SIG-M5 treated with dmso at 0.1 percent for 504 hours (cell line): ENCODE data around the gene ADCY4.
"Not testable (repeated sequence)": the region's sequence is repeated elsewhere in the genome, so short reads cannot be mapped to it uniquely, and the experiment has no call there.

Source experiments
- DNase-seq: peaks from one replicate; lab custom pipeline; 2025; ENCODE audit not compliant: unreplicated experiment; lab: John Stamatoyannopoulos, UW

Gene ADCY4

DNA sequence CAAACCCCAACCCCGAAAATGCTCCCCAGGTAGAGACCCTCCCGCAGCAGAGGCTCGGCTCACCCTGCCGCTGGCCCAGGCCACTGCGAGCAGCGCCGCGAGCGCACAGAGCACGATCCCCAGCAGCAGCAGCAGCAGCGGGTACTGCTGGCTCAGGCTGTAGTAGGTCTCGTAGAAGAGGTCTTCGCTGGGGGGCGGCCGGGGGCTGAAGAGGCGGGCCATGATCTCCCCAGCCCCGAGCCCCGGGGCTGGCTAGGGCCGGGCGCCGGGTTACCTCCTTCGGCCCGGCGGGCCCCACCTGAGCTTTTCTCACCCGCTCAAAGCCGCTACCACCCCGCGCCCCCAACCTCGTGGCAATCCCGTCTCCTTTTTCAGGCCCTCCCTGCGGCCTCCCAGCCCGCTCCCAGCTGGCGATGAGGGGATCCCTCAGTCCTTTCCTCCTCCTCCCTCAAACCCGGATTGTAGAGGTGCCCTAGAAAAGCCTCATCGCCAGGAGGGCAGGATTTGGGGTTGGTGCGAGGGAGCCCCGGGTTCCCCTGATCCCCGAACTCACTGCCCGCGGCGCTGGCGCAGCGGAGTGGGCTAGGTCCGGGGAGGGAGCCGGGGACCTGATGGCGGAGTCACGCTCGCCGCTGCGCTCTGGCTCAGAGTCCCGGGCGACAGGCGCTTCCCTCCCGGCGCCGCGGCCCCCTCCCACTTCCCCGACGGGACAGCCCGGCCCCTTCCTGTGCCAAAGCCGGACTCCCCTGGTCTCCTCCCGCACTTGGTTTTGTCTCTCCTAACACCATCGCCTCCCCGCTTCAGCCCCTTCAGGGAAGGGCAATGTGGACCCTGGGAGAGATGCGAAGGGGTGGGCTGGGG, at the start of gene ADCY4:
Gene ADCY4 (minus strand): TSS at position 641 of the 861 bp plus-strand sequence. CDS start 419 bp downstream, at position 222.
- DNase-seq, result no peak

DNA sequence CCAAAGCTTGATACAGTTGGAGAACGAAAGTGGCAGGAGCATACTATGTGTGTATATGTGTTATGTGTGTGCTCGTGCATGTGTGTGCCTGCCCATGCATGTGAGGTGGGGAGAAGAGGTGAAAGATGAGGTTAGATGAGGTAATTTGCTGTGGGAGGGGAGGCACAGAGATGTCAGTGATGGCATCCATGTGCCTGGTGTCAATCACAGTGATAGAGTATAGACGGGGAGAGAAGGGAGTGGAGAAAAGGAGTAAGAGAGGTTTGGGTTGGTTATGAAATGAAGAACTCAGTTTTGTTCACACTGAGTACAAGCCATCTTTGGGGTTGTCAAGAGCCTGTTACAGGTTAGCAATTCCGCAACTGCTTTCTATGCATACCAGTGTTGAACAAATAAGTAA, 49.3 kb upstream of the ADCY4 start:
- DNase-seq, result no peak

DNA sequence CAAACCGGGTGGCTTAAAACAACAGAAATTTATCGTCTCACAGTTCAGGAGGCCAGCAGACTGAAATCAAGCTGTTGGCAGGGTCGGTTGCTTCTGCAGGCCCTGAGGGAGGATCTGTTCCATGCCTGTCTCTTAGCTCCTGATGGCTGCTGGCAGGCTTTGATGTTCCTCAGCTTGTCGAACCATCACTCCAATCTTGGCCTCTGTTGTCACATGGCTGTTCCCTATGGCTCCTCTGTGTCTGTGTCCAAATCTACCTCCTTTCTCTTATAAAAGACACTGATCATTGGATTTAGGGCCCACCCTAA, 47.1 kb upstream of the ADCY4 start:
- no peak for DNase-seq

DNA sequence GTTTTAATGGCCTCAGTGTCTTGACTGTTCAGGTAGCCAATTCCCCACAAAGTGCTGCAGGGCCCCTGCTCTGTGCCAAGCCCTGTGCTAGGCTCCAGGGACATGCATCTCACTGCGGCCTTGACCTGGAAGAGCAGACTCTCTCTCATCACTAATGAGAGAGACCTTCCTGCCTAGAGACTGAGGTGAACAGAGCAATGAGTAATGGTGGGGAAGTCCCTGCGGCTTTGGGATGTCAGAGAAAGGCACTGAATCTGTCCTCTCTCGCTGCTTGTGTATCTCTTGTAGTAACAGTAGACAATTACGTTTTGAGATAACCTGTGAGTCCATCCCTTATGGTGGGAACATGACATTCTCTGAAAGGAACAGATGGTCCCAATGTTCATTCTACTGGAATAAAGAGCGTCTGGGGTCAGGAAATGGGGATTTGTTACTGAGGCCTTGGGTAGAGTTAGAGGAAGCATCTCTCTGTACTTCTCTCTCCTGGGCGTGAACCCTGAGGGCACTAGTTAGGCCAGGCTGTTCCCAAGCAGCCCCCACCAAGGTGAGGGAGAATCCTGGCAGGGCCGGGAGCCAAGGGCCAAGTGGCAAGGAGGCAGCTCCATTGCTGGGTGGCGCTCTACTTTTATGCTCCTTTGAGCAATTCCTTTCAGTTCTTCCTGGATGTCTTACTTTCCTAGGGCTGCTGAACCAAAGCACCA, 46.6 kb upstream of the ADCY4 start:
- no peak for DNase-seq

DNA sequence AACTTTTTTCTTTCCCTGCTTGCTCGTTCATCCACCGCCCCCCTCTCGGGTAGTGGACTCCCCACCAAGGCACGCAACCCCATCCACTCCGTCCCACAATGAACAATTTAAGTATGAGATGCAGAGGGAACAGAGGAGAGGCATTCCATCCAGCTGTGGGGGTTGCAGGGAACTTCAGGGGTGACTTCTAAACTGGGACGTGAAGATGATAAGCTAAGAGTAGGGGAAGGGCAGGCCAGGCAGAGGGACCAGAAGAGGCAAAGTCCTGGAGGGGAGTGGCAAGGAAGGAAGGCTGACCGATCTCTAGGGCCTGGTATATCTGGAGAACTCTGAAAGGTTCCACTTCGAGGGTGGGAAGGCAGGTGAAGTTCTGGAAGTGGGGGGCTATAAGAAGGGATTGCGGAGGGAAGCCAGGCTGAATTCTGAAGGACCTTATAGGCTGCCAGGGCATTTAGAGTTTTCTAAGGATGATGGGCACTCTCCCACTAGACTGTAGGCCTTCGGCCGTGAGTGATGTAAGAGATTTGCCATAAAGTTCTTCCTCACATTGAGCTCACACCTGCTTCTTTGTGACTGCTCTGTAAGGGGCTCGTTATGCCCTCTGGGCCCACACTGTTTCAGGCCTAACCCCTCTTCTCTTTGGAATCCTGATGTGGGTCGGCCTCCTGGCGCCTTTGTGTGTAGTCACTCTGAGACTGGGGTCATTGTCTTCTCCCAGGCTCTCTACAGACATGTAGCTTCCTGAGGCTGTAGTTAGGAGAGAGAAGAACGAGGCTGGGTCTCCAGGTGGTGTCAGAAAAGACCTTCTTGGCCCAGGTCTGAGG, 45.2 kb upstream of the ADCY4 start:
- no peak for DNase-seq

DNA sequence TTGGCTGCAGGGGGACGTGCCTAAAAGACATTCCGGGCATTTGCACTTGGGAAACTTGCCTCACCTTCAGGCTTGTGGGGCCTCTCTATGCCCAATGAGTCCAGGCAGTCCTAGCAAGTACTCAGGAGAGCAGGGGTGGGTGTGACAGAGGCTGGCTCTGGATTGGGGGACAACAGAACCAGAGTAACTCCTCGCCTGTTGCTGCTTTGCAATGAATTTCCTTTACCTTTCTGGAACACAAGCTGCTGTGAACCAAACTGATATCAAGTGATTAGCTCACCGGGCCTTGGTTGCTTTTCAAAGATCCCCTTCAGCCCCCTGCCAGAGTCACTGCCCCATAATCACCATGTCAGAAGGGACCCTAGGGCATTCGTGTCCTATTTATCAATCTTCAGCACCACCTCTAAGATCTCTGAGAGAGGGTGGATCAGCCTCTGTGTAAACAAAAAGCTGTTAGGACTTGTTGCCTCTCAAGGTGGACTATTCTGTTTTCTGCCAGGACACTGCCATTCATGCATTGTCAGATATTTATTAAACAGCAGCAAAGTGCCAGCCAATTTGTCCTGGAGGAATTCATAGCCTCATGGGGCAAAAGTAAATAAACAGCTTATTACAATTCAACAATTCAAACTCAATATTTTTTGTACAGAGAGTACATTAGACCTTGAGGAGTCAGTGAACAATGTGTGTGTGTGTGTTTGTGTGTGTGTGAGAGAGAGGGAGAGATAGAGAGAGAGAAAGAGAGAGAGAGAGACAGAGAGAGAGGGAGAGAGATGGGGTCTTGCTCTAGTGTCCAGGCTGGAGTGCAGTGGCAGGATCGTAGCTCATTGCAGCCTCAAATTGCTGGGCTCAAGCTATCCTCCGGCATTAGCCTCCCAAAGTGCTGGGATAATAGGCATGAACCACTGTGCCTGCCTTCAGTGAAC, 44.4 kb upstream of the ADCY4 start:
- DNase-seq, result no peak

DNA sequence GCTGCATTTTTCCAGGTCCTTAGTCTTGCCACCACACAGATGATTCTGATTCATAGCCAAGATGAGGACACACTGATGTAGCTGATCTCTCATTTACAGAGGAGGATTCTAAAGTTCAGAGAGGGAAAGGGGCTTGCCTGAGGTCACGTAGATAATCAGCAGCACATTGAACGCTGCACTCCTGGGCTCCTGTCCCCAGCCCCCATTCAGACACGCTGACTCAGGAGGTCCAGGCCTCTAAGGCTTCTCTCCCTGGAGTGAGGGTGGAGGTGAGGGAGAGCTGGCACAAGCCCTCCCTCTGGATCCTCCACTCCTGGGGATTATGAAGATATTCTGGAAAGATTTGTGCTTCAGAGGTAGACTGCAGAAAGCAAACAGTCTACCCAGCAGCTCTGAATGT, 43.5 kb upstream of the ADCY4 start:
- no peak for DNase-seq

DNA sequence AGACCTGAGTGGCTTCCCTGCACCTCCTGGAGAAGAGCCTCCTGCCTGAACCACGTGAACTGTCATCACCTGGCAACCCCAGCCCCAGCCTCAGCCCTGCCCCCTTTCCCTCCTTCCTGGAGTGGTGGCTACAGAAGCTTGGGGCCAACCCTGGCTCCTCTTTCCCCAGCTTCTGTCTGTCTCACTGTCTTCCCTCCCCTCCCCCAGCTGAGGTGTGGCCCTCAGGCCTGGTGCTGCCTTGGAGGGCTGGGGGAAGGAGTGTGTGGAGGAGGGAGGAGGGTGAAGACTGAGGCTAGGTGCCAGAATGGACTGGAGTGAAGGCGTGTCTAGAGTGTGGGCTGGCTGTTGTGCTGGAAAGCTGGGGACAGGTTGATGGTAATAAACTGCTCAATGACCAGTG, 42.8 kb upstream of the ADCY4 start:
- DNase-seq, result no peak

DNA sequence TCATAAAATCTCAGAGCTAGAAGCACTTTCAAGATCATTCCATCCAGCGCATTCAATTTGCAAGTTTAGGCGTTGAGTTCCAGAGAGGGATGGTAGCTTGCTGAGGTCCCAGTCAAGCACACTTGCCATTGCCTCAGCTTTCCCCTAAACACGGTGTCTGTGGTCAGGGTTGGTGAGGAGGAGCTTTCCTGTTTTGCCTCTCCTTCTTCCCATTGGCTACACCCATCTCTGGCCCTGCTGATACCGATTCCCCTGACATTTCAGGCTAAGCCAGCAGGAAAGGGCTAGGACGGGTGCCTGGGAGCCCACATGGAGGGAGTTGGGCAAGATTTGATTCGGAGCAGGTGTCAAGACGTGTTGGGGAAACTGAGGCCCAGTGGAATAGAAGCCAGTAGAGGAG, 42.3 kb upstream of the ADCY4 start:
- no peak for DNase-seq

DNA sequence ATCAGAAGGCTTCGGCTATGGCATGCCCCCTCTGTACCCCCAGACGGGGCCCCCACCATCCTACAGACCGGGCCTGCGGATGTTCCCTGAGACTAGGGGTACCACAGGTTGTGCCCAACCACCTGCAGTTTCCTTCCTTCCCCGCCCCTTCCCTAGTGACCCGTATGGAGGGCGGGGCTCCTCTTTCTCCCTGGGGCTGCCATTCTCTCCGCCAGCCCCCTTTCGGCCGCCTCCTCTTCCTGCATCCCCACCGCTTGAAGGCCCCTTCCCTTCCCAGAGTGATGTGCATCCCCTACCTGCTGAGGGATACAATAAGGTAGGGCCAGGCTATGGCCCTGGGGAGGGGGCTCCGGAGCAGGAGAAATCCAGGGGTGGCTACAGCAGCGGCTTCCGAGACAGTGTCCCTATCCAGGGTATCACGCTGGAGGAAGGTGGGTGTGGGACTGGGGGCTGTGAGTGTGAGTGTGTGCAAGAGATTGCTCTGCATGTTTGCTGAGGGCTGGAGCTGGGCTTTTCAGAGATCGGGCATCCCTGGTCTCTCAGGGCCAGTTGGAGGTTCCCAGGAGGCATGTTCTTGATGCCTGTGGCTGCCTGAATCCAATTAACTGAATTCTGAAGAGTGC, 41.7 kb upstream of the ADCY4 start:
- DNase-seq, result no peak

DNA sequence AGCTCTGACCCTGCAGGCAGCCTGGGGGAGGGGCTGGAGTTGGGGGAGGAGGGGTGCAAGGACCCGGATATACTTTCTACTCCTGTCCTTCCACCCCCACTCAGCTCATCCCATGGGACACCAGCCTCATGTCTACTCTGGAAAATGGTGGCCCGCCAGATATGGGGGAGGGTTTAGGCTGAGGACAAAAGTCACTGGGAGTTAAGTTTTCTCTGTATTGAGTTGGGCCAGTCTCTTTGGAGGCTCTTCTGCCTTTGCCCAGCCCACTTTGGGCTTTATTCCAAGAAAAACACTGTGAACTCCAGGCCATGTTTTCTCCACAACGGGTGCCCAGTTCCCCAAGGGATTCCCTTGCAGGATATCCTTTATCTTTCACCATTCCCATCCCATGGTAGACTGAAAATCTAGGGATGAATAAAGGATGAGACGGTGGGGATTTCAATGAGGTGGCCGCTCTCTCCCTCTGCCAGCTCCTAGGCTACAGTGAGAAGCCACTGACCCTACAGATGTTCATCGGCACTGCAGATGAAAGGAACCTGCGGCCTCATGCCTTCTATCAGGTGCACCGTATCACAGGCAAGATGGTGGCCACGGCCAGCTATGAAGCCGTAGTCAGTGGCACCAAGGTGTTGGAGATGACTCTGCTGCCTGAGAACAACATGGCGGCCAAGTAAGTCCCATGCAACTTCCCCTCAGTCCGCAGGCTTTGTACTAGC, 38.0 kb upstream of the ADCY4 start:
- DNase-seq, result no peak

DNA sequence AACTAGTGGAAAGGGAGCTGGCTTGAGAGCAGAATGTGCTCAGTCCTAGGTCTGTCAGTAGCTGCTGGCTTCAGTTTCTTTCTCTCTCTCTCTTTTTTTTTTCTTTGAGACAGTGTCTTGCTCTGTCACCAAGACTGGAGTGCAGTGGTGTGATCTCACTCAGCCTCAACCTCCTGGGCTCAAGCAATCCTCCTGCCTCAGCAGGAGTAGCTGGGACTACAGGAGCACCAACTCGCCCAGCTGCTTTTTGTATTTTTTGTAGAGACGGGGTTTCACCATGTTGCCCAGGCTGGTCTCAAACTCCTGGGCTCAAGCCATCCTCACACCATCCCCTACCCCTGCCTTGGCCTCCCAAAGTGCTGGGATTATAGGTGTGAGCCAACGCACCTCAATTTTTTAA, 36.7 kb upstream of the ADCY4 start:
- DNase-seq, result not testable (repeated sequence)

DNA sequence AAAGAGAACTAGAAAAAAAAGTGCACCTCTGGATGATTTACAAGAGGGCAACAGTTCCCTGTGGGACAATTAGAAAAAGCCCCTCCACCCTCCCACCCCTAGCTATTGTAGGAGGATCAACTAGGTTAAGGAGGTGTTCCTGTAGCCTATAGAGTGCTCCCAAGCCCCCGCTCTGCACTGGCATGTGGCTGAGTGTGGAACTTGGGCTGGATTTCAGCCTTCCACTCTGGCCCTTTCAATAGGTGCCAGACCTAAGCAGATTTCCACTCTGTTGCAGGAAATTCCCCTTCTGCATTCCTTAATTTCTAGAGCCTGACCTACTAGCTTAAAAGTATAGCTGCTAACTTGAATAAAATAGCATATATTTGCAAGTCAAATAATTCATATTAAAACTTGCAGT, 35.9 kb upstream of the ADCY4 start:
- no peak for DNase-seq

DNA sequence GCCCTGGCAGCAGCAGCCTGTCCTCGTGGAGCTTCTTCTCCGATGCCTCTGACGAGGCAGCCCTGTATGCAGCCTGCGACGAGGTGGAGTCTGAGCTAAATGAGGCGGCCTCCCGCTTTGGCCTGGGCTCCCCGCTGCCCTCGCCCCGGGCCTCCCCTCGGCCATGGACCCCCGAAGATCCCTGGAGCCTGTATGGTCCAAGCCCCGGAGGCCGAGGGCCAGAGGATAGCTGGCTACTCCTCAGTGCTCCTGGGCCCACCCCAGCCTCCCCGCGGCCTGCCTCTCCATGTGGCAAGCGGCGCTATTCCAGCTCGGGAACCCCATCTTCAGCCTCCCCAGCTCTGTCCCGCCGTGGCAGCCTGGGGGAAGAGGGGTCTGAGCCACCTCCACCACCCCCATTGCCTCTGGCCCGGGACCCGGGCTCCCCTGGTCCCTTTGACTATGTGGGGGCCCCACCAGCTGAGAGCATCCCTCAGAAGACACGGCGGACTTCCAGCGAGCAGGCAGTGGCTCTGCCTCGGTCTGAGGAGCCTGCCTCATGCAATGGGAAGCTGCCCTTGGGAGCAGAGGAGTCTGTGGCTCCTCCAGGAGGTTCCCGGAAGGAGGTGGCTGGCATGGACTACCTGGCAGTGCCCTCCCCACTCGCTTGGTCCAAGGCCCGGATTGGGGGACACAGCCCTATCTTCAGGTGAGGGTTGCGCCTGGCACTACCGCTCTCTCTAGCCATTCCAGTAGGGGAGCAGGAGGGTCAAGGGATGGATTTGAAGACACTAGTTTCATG, 35.2 kb upstream of the ADCY4 start:
- no peak for DNase-seq

DNA sequence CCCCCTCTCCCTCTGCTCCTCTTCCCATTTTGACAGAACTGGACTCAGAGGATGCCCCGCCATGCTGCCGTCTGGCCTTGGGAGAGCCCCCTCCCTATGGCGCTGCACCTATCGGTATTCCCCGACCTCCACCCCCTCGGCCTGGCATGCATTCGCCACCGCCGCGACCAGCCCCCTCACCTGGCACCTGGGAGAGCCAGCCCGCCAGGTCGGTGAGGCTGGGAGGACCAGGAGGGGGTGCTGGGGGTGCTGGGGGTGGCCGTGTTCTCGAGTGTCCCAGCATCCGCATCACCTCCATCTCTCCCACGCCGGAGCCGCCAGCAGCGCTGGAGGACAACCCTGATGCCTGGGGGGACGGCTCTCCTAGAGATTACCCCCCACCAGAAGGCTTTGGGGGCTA, 34.6 kb upstream of the ADCY4 start:
- no peak for DNase-seq

DNA sequence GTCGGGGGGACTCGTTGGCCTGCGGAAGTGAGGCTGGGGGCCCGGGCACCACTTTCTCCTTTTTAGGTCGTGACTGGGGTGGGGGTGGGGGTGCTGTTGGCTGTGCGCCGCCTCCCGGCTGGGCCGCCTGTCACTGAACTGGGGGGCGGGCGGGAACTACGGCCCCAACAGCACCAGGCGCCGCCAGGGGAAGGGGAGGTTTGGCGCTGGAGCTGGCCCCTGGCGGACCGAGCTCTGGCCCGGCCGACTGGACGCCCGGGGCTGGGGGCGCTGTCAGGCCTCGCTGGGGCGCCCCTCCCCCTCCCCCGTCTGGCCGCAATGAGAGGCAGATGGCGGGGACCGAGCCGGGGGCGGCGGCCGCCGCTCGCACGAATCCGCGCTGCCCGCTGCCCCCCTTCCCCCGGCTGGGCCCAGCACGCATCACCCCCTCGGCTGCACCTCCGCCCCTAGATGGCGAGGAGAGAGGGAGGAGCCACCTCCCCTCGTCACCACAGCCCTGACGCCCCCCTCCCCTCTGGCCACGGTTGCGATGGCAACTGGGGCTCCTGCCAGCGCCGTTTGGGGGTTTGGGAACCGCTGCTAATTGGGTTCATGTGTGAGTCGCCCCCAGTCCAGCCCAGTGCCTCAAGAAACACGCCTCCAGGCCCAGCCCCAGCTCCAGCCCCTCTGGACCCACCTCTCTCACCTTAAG, 33.8 kb upstream of the ADCY4 start:
- DNase-seq, result no peak

DNA sequence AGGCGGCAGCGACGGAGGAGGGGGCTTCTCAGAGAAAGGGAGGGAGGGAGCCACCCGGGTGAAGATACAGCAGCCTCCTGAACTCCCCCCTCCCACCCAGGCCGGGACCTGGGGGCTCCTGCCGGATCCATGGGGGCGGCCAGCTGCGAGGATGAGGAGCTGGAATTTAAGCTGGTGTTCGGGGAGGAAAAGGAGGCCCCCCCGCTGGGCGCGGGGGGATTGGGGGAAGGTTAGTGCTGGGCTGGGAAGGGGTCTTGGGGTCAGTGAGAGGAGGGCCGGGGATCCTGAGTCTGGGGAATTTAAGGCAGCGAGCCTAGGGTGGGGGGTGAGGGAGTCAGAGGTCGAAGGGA, 33.3 kb upstream of the ADCY4 start:
- DNase-seq, result no peak

DNA sequence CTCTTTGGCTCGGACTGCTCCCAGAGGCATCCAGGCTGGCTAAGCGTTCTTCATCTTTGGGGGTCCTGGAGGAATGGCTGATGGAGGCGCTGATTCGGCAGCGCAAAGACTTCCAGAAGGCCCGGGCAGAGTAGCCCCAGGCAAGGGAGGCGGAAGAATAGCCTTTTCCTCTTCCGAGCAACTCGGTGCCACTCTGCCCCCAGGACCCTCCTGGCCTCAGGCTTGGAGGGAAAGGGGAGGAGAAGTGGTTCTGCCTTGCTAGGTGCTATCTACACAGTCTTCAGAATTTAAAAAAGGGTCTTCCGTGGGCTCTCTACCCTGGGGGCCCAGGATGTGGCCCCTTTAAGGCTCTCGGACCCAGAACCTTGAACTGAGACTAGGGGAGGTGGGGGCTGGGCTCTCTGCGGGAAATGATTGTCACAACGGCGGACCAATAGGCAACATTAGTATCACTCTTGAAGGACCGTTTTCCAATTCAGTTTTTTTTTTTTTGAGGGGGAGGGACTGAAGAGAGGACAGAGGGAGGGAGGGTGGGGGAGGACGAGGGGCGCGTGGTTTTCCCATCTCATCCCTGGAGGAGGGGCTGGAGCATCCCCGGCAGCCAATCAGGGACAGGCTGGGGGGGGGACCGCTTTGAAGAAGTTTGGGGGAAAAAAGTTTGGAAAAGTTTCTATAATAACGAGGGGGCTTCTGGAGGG, 32.8 kb upstream of the ADCY4 start, which contains the start of gene NFATC4:
Gene NFATC4 (plus strand): TSS at position 671 of the 698 bp plus-strand sequence. CDS start 157 bp downstream, outside the sequence.
- no peak for DNase-seq
